Hematopoietic multipotent progenitor cell treated with erythropoietin and hydrocortisone succinate and interleukin-3 and kit ligand, for 17 days (in vitro differentiated cells): ENCODE measurements around the gene LRP5.
A peak's percentile ranks its signal among the peaks of the same experiment; 100 is the strongest.
"Not testable (repeated sequence)": the region's sequence is repeated elsewhere in the genome, so short reads cannot be mapped to it uniquely, and the experiment has no call there.

Source experiments
- DNase-seq: peaks from one replicate; pipeline ENCODE4 v3.0.0-alpha.2; 2015; ENCODE audit warnings: low spot score

The LRP5 gene

GRCh38 chr11:68282141-68282860 is 30.1 kb upstream of the LRP5 start:
- no peak for DNase-seq

DNA sequence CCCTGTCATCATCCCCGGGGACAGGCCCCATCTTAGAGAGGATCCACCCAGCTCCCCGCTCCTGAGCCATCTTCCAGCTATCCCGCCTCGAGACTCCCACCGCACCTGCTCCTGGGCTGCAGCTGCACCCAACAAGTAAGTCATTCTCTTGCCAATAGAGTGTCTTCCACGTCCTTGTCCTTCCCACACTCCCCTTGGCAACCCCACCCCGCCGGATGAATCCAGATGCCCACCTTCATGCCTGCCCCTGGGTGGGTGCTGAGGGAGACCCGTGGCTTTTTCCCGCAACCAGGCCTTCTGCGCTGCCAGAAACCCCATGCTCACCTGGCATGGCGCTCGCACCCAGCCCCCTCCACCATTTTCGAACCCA is 29.5 kb upstream of the LRP5 start:
- no peak for DNase-seq

- DNase-seq: not testable (repeated sequence)
Observed at GRCh38 chr11:68284588-68284987, 27.8 kb upstream of the LRP5 start.

GRCh38 chr11:68287419-68287818 is 25.0 kb upstream of the LRP5 start:
- no peak for DNase-seq

- DNase-seq: no peak
Observed at GRCh38 chr11:68289456-68289855, 22.9 kb upstream of the LRP5 start.

GRCh38 chr11:68293708-68294107 is 18.7 kb upstream of the LRP5 start:
- no peak for DNase-seq

DNA sequence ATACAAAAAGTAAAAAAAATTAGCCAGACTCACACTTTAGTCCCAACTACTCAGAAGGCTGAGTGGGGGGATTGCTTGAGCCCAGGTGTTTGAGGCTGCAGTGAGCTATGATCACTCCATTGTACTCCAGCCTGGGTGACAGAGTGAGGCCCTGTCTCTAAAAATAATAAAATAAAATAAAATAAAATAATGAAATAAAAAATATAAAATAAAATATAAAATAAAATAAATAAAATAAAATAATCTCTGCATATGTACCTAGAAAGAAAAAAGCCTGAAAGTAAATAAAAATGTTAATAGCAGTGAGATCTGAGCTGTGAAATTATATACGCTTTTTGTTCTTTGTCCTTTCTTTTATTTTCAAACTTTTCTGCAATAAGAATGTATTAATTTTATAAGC is 17.1 kb upstream of the LRP5 start:
- no peak for DNase-seq

- DNase-seq: no peak
Observed at GRCh38 chr11:68295940-68296339, 16.5 kb upstream of the LRP5 start.

DNA sequence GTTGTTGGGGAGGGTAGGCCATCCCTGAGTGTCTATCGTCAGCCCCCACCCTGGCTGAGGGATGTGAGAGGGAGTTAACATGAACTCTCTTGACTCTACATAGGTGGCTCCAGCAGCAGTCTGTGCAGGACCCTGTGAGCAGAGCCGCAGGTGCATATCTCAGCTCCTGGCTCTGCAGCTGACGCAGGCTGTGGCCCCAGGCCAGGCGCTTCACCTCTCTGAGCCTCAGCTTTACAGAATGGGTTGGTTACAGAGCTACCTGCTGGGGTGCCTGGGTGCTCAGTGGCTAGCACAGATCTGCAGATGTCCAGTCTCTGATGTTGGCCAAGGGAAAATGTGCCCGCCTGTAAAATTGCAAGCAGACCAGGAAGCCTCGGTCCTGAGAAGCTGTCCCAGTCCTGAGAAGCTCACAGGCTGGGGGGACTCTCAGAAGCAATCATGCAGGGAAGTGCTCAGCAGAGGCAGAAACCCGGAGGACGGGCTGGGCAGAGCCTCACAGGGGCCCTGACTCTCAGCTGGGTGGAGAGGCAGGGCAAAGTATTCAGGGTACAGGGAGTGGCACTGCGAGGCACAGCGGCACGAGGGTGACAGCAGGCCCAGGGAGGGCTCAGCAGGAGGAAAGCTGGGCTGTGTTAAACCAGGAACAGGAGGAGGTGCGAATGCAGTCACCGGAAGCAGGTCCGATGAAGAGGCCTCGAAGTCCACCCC is 15.9 kb upstream of the LRP5 start:
- DNase-seq: no peak

GRCh38 chr11:68297052-68297378 is 15.4 kb upstream of the LRP5 start:
- DNase-seq: no peak

GRCh38 chr11:68297494-68297811 is 14.9 kb upstream of the LRP5 start:
- no peak for DNase-seq

DNA sequence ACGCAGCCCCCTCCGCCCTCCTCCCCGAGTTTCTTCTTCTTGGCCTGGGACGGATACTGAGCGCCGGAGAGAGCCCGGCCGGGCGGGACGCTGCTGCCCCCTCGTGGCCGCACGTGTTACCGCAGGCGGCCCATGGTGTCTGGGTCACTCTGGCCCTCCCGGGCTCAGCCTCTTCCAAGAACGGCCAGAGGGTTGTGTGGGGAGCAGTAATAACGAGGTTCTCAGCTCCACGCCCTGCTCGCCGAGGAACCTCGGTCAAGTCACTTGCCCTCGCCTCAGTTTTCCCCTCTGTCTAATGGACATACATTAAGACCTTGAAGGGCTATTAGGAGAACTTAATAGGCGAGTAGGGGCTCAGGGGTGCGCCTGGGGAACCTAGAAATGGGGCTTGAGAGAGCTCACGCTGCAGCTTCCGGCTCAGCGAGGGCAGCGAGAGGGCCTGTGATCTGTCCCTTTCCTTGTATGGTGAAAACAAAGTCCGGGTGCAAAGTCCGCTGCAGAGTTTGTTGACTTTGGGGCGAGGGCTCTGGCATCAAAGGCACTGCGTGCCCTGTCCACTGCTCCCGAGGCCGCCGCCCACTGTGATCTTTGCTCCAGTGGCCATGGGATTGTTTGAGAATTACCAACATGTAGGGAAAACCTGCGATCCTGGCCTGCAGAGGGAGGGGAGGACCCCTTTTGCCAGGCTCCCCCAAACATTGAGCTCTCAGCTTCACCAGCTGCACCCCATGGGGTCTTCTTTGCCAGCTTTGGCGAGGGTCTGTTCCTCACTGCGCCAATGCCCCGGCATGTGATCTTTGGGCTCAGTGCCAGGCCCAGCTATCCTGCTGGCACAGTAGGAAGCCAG is 14.4 kb upstream of the LRP5 start:
- DNase-seq: peak; percentile 75

DNA sequence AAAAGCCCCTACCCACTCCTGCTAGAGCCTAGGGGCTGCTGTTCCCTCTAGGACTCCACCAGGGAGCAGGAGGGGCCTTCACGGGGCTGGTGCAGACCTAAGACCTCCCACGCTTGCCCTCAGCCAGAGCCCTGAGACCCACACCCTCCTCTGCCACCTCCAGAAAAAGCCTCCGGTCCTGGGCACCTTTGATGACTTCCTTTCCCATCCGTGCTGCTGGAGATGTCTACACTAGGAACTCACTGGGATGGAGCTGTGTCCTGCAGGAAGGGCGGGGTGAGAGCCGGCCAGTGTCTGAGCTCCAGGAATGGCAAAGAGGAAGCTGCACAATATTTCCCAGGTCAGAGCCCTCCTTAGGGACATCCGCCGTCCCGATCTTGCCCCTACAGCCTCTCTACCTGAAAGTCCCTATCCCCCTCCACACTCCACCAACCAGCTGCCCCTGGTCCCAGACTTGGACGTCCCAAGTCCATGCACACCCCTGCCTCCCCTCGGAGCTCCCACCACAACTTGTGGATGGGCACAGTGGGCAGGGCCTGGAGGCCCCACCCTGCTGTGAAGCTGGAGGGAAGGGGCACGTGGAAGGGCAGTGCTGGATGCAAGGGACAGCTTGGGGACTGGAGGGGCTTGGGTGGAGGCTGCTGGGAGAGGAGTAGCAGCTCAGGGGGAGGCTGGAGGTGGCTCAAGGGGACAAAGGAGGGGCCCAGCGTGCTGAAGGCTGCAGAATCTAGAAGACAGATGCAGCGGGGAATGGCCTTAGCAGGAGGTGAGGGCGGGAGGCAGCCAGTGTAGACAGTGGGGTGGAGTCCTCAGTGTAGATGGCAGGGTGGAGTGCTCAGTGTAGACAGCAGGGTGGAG is 13.5 kb upstream of the LRP5 start:
- DNase-seq: no peak

- not testable (repeated sequence) for DNase-seq
Observed at GRCh38 chr11:68299517-68299879, 12.9 kb upstream of the LRP5 start.

GRCh38 chr11:68300076-68300830 is 12.1 kb upstream of the LRP5 start:
- DNase-seq: no peak

GRCh38 chr11:68302256-68302655 is 10.1 kb upstream of the LRP5 start:
- DNase-seq: no peak

GRCh38 chr11:68302670-68303069 is 9.7 kb upstream of the LRP5 start:
- DNase-seq: no peak

DNA sequence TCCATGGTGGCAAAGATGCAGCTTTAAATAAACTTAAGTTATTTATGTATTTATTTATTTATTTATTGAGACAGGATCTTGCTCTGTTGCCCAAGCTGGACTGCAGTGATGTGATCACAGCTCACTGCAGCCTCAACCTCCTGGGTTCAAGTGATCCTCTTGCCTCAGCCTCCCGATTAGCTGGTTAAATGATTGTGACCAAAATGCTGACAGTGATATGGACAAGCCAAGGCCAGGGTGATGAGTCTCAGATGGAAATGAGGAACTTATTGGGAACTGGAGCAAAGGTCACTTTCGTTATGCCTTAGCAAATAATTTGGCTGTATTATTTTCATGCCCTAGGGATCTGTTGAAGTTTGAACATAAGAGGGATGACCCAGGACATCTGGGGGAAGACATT is 9.3 kb upstream of the LRP5 start:
- no peak for DNase-seq

DNA sequence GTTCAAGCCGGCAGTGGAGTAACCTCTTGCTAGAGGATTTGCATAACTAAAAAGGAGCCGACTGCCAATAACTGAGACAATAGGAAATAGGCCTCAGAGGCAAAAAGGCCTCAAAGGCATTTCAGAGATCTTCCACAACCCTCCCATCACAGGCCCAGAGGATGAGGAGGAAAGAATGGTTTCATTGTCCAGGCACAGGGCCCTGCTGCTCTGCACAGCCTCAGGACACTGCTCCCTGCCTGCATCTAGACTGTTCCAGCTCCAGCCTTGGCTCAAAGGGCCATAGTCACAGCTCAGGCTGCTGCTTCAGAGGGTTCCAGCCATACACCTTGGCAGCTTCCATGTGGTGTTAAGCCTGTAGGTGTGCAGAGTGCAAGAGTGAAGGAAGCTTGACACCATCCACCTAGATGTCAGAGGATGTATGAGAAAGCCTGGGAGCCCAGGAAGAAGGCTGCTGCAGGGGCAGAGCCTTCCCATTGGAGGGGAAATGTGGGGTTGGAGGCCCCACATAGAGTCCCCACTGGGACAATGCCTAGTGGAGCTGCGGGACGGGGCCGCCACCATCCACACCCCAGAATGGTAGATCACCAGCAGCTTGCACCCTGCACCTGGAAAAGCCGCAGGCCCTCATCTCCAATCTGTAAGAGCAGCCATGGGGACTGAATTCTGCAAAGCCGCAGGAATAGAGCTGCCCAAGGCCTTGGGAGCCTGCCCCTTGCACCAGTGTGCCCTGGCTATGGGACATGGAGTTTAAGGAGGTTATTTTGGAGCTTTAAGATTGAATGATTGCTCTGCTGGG is 8.2 kb upstream of the LRP5 start:
- no peak for DNase-seq

- no peak for DNase-seq
Observed at GRCh38 chr11:68306636-68307035, 5.8 kb upstream of the LRP5 start.

- no peak for DNase-seq
Observed at GRCh38 chr11:68308068-68308467, 4.3 kb upstream of the LRP5 start.
